Stimulated activated CD8-positive, alpha-beta memory T cell treated with anti-CD3 and anti-CD28 coated beads, Interleukin-15, amount 100 ng/mL, for 24 hours (primary cell): ENCODE measurements around the gene PTPDC1.

ENCODE experiments used
- DNase-seq: peaks from one replicate; pipeline ENCODE4 v3.0.0-alpha.2; 2020; ENCODE audit warnings: low read depth

Gene PTPDC1

GRCh38 chr9:94084314-94084713 is at the start of gene PTPDC1:
Gene PTPDC1 (plus strand): TSS chr9:94084464. CDS start chr9:94084531, 67 bp downstream.
- DNase-seq = no peak

- DNase-seq = no peak
These were observed 49.8 kb upstream of the PTPDC1 start for GRCh38 chr9:94034511-94034910.

DNA sequence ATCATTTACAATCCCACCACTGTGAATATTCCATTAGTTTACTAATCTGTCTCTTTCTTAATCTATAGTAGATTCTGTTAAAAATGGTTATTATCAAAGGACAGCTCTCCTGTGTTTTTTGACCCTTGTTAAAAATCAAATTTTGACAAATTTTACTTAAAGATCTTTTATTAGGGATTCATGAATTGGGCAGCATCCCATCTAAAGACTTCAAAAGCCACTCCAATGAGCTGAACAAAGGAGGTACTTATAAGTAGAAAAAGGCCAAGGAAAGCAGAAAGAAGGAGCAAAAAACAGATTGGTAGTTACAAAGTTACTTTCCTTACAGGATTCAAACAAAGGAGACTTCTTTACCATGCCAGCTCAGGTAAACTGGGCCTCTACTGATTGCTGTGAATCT is 44.5 kb upstream of the PTPDC1 start:
- DNase-seq = no peak

DNA sequence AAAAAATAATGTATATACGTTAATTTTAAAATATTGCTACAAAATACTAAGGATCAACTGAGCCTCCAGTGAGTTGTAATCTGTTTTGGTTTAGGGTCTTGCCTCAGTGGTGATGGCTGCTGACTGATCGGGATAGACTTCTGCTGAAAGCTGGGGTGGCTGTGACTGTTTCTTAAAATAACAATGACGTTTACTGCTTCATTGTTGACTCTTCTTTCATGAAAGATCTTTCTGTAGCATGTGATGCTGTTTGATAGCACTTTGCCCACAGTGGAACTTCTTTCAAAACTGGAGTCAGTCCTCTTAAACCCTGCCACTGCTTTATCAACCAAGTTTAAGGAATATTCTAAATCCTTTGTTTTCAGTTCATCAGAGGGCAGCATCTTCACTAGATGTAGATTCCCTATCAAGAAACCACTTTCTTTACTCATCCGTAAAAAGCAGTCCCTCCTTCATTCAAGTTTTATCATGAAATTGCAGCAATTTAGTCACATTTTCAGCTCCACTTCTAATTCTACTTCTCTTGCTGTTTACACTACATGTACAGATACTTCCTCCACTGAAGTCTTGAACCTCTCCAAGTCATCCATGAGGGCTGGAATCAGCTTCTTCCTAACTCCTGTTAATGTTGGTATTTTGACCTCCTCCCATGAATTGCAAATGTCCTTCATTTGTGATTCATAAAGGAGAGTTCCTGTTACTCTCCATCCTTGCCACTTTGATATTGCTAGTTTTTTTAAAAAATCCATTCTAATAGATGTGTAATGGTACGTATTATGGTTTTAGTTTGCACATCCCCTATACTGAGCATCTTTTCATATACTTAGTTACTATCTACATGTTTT is 41.5 kb upstream of the PTPDC1 start:
- DNase-seq = no peak

DNA sequence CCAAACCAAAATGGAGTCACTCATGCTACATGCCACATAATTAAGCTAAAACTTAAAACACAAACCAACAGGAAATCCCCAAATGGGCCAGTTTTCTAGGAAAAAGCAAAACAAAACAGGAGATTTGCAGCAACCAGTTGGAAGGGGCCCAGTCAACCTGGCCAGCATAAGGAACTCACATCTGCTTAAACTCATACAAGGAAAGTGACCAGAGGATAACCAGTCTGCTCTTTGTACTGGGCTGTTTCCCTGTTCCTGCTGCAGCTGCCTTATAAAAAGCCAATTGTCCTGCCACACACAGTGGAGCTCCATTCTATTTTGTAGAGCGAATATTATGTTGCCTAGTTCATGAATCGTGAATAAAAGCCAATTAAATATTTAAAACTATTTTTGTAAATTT is 29.5 kb upstream of the PTPDC1 start:
- DNase-seq = no peak

- no peak for DNase-seq
These were observed 27.8 kb upstream of the PTPDC1 start for GRCh38 chr9:94056442-94056974.

DNA sequence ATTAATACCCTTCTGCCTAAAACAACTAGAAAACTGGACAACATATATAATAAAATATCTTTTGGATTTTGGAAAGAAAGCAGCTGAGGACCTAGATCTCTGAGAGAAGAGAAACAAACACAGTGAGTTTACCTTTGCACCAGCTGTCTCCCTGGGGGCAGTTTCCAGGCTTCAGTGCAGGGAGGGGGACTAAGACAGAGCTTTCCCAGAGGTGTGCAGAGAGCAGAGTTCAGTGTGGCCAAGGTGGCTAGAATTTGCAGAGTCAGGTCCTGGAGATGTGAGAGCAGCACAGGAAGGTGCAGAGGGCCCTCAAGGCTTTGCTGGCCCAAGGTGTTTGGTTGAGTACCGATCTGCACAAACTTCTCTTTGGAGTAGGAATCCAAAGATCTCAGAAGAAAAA is 26.3 kb upstream of the PTPDC1 start:
- no peak for DNase-seq

DNA sequence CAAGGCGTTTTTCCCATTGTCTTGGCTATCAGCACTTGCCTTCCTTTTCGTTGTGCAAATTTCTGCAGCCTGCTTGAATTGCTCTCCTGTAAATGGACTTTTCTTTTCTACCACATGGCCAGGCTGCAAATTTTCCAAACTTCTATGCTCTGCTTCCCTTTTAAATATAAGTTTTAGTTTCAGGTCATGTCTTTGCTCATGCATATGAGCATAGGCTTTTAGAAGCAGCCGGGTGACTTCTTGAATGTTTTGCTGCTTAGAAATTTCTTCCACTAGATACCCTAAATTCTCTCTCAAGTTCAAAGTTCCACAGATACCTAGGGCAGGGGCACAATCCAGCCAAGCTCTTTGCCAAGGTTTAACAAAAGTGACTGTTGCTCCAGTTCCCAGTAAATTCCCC is 22.4 kb upstream of the PTPDC1 start:
- no peak for DNase-seq

- peak; percentile 35 for DNase-seq
These were observed 18.7 kb upstream of the PTPDC1 start for GRCh38 chr9:94065535-94065961.

DNA sequence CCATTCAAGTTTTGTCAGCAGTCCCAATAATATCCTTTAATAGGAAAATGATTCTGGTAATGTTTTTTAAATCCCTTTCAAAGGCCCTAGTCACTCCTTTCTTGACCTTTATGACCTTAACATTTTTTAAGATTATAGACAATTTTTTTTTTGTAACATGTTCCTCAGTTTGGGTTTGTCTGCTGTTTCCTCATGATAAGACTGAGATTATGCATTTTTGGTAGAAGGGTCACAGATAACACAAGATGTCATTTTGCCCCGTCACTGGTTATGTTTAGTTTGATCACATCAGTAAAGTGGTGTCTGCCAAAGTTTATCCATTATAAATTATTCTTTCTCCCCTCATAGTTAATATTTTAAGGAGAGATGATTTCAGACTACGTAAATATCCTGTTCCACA is 16.0 kb upstream of the PTPDC1 start:
- DNase-seq = no peak

DNA sequence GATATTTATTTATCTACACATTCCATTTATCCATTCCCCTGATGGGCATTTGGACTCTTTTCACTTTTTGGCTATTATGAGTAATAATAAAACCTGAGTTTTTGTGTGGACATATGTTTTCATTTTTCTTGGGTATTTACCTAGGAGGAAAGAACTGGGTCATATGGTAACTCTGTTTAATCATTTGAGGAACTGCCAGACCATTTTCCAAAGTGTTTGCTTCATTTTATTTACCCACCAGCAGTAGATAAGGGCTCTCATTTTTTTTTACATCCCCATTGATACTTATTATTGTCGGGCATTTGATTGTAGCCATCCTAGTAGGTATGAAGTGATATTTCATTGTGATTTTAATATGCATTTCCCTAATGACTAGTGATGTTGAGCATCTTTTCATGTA is 7.7 kb upstream of the PTPDC1 start:
- no peak for DNase-seq

- no peak for DNase-seq
These were observed 6.2 kb upstream of the PTPDC1 start for GRCh38 chr9:94078086-94078485.

DNA sequence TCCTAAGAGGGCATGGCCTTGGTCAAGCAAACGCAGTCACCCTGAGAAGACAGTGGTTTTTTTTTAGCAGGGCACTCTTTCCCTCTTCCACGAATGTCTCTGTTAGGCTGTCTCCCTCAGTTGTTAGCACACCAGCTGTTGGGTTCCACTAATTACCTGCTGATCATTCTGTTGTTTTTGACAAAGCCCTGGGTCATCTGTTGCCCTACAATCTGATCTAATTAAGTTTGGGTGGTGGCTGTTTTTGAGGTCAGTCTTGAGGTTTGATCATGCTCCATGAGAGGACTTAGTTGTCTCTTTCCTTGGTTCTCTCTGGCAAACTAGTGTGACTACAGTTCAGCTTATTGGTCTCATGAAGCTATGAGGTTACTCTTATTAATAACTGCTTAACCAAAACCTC is 5.0 kb upstream of the PTPDC1 start:
- DNase-seq = no peak

GRCh38 chr9:94080249-94080648 is 4.0 kb upstream of the PTPDC1 start:
- no peak for DNase-seq

- no peak for DNase-seq
These were observed 2.8 kb upstream of the PTPDC1 start for GRCh38 chr9:94081435-94081834.

- DNase-seq = no peak
These were observed 2.3 kb upstream of the PTPDC1 start for GRCh38 chr9:94081864-94082463.

DNA sequence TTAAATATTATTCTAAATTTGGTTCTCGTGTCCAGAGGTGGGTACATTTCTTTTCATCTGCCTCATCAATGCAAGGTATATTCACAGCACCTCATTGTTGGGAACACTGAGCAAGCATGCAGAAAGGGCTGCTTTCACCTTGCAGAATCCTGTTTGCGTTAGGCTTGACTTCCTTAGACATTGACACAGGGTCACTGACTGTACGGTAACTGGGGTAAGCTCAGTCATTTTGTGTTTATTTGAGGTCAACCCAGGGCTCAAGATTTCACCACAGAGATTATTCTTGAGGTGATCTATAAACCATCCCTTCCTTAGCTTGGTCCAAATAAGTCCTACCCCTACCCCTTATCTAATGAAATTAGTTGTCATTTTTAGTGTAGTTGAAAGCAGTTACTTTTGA is 1.7 kb upstream of the PTPDC1 start:
- no peak for DNase-seq

DNA sequence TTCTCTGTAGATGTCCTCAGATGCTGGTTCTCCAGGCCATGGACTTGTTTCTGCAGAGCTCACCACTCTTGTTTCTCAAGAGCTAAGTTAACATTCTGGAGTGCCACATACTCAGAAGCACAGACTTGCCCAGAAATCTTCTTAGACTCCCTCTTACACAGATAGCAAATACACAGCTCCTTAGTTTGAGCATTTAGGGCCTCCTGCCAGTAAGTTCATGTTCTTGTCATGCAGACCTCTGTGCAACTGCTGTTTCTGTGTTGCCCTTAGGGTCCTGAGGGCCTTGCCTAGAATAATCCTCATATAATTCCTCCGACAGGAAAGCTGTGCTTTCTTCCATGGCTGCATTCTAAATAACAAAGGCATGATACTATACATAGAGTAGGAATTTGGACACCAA is 1.3 kb upstream of the PTPDC1 start:
- DNase-seq = no peak

GRCh38 chr9:94083384-94083783 is 880 bp upstream of the PTPDC1 start:
- DNase-seq = no peak

DNA sequence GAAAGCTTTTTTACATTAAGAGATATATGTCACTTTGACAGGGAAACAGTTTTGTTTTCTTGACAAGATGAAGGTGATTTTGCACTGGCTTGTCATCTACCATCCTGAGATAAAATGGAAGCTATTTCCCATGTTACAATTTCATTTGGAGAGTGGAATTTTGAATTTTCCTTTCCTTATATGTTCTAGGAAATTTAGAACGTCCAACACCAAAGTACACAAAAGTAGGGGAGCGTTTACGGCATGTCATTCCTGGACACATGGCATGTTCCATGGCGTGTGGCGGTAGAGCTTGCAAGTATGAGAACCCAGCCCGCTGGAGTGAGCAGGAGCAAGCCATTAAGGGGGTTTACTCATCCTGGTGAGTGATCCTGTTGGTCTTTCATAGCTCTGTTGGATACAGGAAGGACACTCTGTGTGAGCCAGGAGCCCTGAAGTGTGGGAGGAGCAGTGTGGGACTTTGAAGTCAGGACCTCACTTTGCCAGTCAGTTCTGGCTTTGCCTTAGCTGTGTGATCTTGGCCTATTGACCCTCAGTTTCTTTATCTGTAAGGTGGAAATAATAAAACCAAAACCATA is 887 bp downstream of the PTPDC1 start:
- no peak for DNase-seq

GRCh38 chr9:94086486-94087345 is 2.5 kb downstream of the PTPDC1 start:
- no peak for DNase-seq
